HG02970 (cell line): Measurements from ENCODE around the gene FIGNL1.
A peak's percentile ranks its signal among the peaks of the same experiment; 100 is the strongest.

Experiments used
- ATAC-seq: cut with Tn5 transposase; IDR thresholded peaks from one replicate; pipeline ENCODE4 v1.9.1; 2021; ENCODE audit warnings: mild to moderate bottlenecking, moderate library complexity, moderate number of reproducible peaks; ENCODE audit not compliant: unreplicated experiment, low FRiP score

Gene FIGNL1

GRCh38 chr7:50399635-50400034 lies 50.5 kb downstream of the FIGNL1 start:
- ATAC-seq = no peak

- ATAC-seq = no peak
These were observed 50.9 kb downstream of the FIGNL1 start for GRCh38 chr7:50399206-50399605.

- no peak for ATAC-seq
These were observed 52.2 kb downstream of the FIGNL1 start for GRCh38 chr7:50397971-50398324.

- peak; percentile 58 for ATAC-seq
These were observed 52.7 kb downstream of the FIGNL1 start for GRCh38 chr7:50397320-50397970.

GRCh38 chr7:50396856-50397255 lies 53.3 kb downstream of the FIGNL1 start:
- ATAC-seq = no peak

GRCh38 chr7:50394315-50394714 lies 55.8 kb downstream of the FIGNL1 start:
- ATAC-seq = no peak
